Measurements from ENCODE around the gene GREB1L.

GREB1L gene

GRCh38 chr18:21362831-21363230, 120.8 kb downstream of the GREB1L start:
- TF ChIP-seq POLR2AphosphoS5 (IDR thresholded peaks at IDR 0.05; ENCODE audit: low read depth) = no peak
- TF ChIP-seq, protein P1, sequence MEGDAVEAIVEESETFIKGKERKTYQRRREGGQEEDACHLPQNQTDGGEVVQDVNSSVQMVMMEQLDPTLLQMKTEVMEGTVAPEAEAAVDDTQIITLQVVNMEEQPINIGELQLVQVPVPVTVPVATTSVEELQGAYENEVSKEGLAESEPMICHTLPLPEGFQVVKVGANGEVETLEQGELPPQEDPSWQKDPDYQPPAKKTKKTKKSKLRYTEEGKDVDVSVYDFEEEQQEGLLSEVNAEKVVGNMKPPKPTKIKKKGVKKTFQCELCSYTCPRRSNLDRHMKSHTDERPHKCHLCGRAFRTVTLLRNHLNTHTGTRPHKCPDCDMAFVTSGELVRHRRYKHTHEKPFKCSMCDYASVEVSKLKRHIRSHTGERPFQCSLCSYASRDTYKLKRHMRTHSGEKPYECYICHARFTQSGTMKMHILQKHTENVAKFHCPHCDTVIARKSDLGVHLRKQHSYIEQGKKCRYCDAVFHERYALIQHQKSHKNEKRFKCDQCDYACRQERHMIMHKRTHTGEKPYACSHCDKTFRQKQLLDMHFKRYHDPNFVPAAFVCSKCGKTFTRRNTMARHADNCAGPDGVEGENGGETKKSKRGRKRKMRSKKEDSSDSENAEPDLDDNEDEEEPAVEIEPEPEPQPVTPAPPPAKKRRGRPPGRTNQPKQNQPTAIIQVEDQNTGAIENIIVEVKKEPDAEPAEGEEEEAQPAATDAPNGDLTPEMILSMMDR (IDR thresholded peaks at IDR 0.05; ENCODE audit: insufficient read depth, low read length) = no peak
- TF ChIP-seq, protein P2, sequence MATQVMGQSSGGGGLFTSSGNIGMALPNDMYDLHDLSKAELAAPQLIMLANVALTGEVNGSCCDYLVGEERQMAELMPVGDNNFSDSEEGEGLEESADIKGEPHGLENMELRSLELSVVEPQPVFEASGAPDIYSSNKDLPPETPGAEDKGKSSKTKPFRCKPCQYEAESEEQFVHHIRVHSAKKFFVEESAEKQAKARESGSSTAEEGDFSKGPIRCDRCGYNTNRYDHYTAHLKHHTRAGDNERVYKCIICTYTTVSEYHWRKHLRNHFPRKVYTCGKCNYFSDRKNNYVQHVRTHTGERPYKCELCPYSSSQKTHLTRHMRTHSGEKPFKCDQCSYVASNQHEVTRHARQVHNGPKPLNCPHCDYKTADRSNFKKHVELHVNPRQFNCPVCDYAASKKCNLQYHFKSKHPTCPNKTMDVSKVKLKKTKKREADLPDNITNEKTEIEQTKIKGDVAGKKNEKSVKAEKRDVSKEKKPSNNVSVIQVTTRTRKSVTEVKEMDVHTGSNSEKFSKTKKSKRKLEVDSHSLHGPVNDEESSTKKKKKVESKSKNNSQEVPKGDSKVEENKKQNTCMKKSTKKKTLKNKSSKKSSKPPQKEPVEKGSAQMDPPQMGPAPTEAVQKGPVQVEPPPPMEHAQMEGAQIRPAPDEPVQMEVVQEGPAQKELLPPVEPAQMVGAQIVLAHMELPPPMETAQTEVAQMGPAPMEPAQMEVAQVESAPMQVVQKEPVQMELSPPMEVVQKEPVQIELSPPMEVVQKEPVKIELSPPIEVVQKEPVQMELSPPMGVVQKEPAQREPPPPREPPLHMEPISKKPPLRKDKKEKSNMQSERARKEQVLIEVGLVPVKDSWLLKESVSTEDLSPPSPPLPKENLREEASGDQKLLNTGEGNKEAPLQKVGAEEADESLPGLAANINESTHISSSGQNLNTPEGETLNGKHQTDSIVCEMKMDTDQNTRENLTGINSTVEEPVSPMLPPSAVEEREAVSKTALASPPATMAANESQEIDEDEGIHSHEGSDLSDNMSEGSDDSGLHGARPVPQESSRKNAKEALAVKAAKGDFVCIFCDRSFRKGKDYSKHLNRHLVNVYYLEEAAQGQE (IDR thresholded peaks at IDR 0.05; ENCODE audit: insufficient replicate concordance, low read depth) = no peak
- TF ChIP-seq GABPA (IDR thresholded peaks at IDR 0.05; ENCODE audit: low read depth) = no peak
- TF ChIP-seq SPI1 (IDR thresholded peaks at IDR 0.05; ENCODE audit: borderline replicate concordance, low read depth) = no peak
- Histone ChIP-seq H3K27me3 (ENCODE audit: insufficient read depth, poor library complexity, severe bottlenecking) (peaks cover 23% of the 10 kb centered on the region), H3K4me3 (replicated peaks; ENCODE audit: insufficient read depth, low read length) (no peak overlapping the region), H3K27ac (replicated peaks) (no peak overlapping the region)
- no peak for DNase-seq (ENCODE audit: low read depth in 1 of 2, low spot score in 1 of 2)

- no peak for DNase-seq (ENCODE audit: low read depth in 1 of 2, low spot score in 1 of 2)
- Histone ChIP-seq H3K27ac (replicated peaks) (no peak overlapping the region), H3K27me3 (ENCODE audit: insufficient read depth, poor library complexity, severe bottlenecking) (peaks cover 23% of the 10 kb centered on the region), H3K4me3 (replicated peaks; ENCODE audit: insufficient read depth, low read length) (no peak overlapping the region)
- TF ChIP-seq, protein P2 (IDR thresholded peaks at IDR 0.05; ENCODE audit: insufficient replicate concordance, low read depth) = no peak
- no peak for TF ChIP-seq GABPA (IDR thresholded peaks at IDR 0.05; ENCODE audit: low read depth)
- TF ChIP-seq, protein P1 (IDR thresholded peaks at IDR 0.05; ENCODE audit: insufficient read depth, low read length) = no peak
- TF ChIP-seq POLR2AphosphoS5 (IDR thresholded peaks at IDR 0.05; ENCODE audit: low read depth) = no peak
- no peak for TF ChIP-seq SPI1 (IDR thresholded peaks at IDR 0.05; ENCODE audit: borderline replicate concordance, low read depth)
Observed at GRCh38 chr18:21363348-21363747, 121.3 kb downstream of the GREB1L start.

GRCh38 chr18:21364471-21364870, 122.4 kb downstream of the GREB1L start:
- no peak for DNase-seq (ENCODE audit: low read depth in 1 of 2, low spot score in 1 of 2)
- no peak overlapping the region for H3K27ac ChIP-seq (replicated peaks)
- TF ChIP-seq, protein P1 (IDR thresholded peaks at IDR 0.05; ENCODE audit: insufficient read depth, low read length) = no peak
- TF ChIP-seq, protein P2 (IDR thresholded peaks at IDR 0.05; ENCODE audit: insufficient replicate concordance, low read depth) = no peak
- TF ChIP-seq SPI1 (IDR thresholded peaks at IDR 0.05; ENCODE audit: borderline replicate concordance, low read depth) = no peak
- no peak for TF ChIP-seq POLR2AphosphoS5 (IDR thresholded peaks at IDR 0.05; ENCODE audit: low read depth)
- no peak for TF ChIP-seq GABPA (IDR thresholded peaks at IDR 0.05; ENCODE audit: low read depth)
- no peak overlapping the region for H3K4me3 ChIP-seq (replicated peaks; ENCODE audit: insufficient read depth, low read length)
- H3K27me3 ChIP-seq (ENCODE audit: insufficient read depth, poor library complexity, severe bottlenecking) = peaks cover 23% of the 10 kb centered on the region

Measured in HL-60 (cell line).